8988T (cell line): ENCODE measurements around the gene FYCO1.

Source experiments
- DNase-seq: peaks from one replicate; pipeline ENCODE4 v3.0.0; 2011

Gene FYCO1

DNA sequence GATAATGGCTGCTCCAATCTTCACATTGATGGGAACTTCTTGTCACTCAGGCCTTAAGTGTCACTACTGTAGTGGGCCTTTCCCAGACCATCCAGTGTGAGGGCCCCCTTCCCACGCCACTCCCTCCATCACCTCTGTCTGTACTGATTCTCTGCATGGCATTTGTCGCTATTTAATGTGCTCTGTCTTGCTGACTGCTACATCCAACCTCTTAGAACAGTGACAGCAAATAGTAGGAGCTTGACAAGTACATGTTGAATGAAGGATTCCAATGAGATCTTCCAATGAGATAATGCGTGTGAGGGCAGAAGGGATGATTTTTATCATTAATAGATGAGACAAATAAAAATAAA lies 114.9 kb downstream of the FYCO1 start:
- no peak for DNase-seq

DNA sequence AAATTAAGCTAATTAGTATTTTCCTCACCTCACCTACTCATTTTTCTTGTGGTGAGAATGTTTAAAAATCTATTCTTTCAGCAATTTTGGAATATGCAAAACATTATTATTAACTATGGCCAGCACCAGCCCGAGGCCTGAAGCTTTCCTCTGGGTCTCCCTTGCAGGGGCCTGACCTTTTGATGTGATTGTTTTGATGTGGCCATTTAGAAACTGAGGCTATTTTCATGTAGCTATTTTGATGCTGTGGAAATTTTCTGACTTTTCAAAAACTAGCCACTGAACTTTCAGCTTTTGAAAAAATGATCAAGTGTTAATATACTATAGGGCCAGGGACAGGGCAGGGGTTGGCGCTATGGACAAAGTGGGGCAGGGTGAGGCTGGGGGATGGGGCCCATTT lies 117.5 kb downstream of the FYCO1 start:
- DNase-seq = no peak

GRCh38 chr3:45874677-45875346 lies 120.8 kb downstream of the FYCO1 start:
- DNase-seq = no peak

GRCh38 chr3:45873638-45874037 lies 122.0 kb downstream of the FYCO1 start:
- DNase-seq = no peak

DNA sequence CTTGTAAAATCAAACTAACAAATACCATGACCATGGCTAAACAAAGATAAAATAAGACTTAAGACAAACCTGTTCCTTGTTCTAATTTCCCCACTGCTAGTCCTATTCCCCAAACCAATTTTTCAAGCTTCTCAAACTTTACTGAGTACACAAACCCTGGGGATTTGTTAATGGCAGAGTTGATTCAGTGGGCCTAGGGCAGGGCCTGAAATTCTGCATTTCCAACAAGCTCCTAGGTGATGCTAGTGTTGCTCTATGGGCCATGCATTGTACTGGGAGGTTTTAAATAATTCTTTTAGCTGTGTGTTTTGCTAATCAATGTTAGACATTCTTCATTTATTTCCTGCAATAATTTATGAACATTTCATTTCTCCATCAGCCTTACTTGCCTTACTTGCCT lies 122.6 kb downstream of the FYCO1 start:
- no peak for DNase-seq

- no peak for DNase-seq
Measured at GRCh38 chr3:45872569-45872968, 123.1 kb downstream of the FYCO1 start.

DNA sequence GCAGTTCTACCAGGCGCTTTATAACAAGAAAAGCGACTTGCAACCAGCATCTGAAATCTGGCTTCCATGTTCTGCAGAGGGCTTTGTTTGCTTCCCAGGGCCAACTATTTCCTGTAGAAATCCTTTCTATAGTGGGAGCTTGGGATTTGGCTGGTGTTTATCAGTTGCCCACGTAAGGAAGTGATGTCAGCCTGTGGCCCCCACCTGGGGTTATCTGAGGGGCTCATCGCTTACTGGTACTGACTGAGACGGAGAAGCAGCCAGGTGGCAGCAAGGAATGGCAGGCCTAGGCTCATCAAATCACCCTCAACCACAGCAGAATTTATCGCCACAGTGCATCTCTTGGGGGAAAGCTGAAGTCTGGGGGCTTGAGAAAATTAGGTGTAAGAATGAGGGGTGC lies 123.8 kb downstream of the FYCO1 start:
- DNase-seq = no peak

GRCh38 chr3:45870099-45870498 lies 125.5 kb downstream of the FYCO1 start:
- DNase-seq = no peak

DNA sequence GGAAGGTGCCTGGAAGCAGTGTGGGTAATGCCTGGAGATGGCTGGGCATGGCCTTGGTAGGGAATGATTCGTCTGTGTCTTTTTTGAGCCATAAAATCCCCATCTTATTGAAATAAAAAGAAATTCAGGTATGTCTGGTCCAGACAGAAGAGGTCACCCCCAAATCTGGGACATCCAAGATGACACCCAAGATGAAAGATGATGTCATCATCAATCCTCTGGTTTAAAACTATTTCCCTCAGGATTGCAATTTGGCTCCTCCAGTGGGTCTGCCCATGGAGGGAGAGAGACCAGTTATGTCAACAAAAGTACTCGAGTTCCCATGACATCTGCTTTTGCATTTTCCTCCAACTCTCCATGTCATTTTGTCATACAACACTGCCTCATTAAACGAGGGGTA lies 126.0 kb downstream of the FYCO1 start:
- DNase-seq = no peak

DNA sequence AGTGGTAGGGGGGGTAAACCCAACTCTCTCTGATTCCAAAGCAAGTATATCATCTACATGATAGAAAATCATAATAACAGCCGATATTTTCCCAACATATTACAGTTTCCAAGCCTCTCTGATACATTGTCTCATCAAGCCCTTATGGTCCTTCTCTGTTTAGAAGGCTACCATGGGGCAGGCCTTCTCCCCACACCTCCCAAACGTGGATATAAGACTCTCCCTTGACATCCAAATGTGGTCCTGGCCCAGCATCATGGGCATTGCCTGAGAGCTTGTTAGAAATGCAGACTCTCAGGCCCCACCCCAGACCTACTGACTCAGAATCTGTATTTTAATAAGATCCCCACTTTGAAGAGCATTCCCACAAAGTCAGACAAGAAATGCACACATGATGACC lies 127.0 kb downstream of the FYCO1 start:
- no peak for DNase-seq

DNA sequence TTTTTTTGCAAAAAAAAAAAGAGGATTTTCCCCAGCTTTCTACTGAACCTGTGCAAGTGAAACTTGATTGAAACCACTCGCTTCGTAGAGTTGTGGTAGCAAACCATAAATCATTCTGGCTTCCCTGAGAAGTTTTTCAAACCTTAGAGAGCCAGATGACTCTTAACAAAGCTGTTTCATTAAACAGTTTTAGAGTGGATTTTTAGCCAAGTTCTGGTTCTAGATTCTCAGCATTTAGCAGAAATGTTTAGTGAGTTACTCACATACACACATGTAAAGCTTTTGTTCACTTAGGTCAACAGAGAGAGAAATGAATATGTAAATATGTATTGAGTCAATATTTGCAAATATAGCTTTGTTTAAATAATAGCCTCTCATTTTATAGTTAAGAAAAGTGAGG lies 127.4 kb downstream of the FYCO1 start:
- no peak for DNase-seq
